Skeletal muscle satellite cell (primary cell): Measurements from ENCODE around the gene GAS2.

Source experiments
- H3K27me3 ChIP-seq: 2 replicates; pipeline ENCODE4 v1.7.0; 2013; ENCODE audit warnings: low read length; ENCODE audit not compliant: control insufficient read depth, insufficient read depth
- H3K36me3 ChIP-seq: 2 replicates; pipeline ENCODE4 v1.7.0; 2013; ENCODE audit warnings: mild to moderate bottlenecking, control low read depth, low read length; ENCODE audit not compliant: insufficient read depth
- H3K4me1 ChIP-seq: 2 replicates; pipeline ENCODE4 v1.7.0; 2013; ENCODE audit warnings: low read length; ENCODE audit not compliant: control insufficient read depth, insufficient read depth
- H3K4me2 ChIP-seq: 2 replicates; pipeline ENCODE4 v1.7.0; 2013; ENCODE audit warnings: mild to moderate bottlenecking, low read length
- H3K4me3 ChIP-seq: 2 replicates; pipeline ENCODE4 v1.7.0; 2013; ENCODE audit warnings: low read length
- H3K9ac ChIP-seq: 2 replicates; pipeline ENCODE4 v1.7.0; 2013; ENCODE audit warnings: mild to moderate bottlenecking, low read depth, low read length, moderate library complexity
- H3K9me3 ChIP-seq: replicated peaks from 2 replicates; pipeline ENCODE4 v1.7.0; 2013; ENCODE audit warnings: mild to moderate bottlenecking, control low read depth, low read length

GAS2 gene

GRCh38 chr11:22775248-22775647 lies 108.8 kb downstream of the GAS2 start:
- no peak overlapping the region for H3K4me3 ChIP-seq
- no peak overlapping the region for H3K9ac ChIP-seq
- H3K36me3 ChIP-seq, result no peaks in the 10 kb centered on the region
- H3K4me2 ChIP-seq, result no peak overlapping the region
- H3K9me3 ChIP-seq, result no peaks in the 10 kb centered on the region
- no peaks in the 10 kb centered on the region for H3K4me1 ChIP-seq
- H3K27me3 ChIP-seq, result peaks cover 4% of the 10 kb centered on the region

- no peaks in the 10 kb centered on the region for H3K9me3 ChIP-seq
- H3K36me3 ChIP-seq, result no peaks in the 10 kb centered on the region
- H3K9ac ChIP-seq, result no peak overlapping the region
- H3K4me3 ChIP-seq, result no peak overlapping the region
- H3K4me1 ChIP-seq, result no peaks in the 10 kb centered on the region
- no peak overlapping the region for H3K4me2 ChIP-seq
- H3K27me3 ChIP-seq, result peaks cover 4% of the 10 kb centered on the region
These were observed 112.2 kb downstream of the GAS2 start for GRCh38 chr11:22778642-22779041.

- H3K27me3 ChIP-seq, result peaks cover 4% of the 10 kb centered on the region
- H3K4me2 ChIP-seq, result no peak overlapping the region
- no peak overlapping the region for H3K9ac ChIP-seq
- no peaks in the 10 kb centered on the region for H3K9me3 ChIP-seq
- H3K4me3 ChIP-seq, result no peak overlapping the region
- H3K4me1 ChIP-seq, result no peaks in the 10 kb centered on the region
- no peaks in the 10 kb centered on the region for H3K36me3 ChIP-seq
These were observed 113.4 kb downstream of the GAS2 start for GRCh38 chr11:22779850-22780249.

- H3K9me3 ChIP-seq, result no peaks in the 10 kb centered on the region
- no peaks in the 10 kb centered on the region for H3K4me1 ChIP-seq
- H3K36me3 ChIP-seq, result no peaks in the 10 kb centered on the region
- no peak overlapping the region for H3K4me3 ChIP-seq
- no peak overlapping the region for H3K9ac ChIP-seq
- no peak overlapping the region for H3K4me2 ChIP-seq
- H3K27me3 ChIP-seq, result peaks cover 4% of the 10 kb centered on the region
These were observed 114.7 kb downstream of the GAS2 start for GRCh38 chr11:22780952-22781593.

DNA sequence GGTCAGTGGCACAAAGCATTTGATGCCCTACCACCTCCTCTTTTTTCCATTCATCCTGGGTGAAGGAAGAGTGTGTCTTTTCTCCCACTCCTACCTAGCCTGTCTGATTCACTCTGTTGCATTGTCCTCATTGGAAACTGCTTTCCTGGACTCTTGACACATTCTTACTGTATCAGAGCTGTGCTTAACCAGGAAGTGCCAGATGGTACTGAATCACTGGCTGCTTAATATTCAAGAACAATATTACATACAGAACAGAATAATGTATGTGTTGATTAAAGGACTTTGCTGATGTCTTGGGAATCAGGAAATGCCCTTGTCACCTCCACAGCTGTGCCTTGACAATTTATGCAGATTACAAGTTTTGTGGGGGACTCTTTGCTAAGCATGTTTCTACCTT lies 118.8 kb downstream of the GAS2 start:
- Histone ChIP-seq H3K4me1 (no peaks in the 10 kb centered on the region), H3K9me3 (no peaks in the 10 kb centered on the region), H3K27me3 (no peaks in the 10 kb centered on the region), H3K4me2 (no peak overlapping the region), H3K36me3 (no peaks in the 10 kb centered on the region), H3K9ac (no peak overlapping the region), H3K4me3 (no peak overlapping the region)

DNA sequence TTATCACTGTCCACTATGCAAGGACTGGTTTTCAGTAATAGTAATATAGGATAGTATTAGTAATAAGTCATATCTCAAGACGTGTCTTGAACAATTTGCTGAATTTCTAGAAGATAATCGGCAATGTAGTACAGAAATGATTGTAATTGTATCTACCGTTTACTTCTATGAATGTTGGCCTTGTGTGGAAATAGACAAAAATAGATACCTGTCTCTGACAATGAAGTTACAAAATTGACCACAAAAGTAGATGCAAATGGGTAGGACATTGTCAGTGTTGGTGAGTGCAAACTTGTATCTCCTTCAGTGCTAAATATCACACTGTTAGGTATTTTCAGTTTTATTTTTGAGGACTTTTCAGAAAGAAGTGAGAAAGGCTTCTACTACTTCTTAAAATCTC lies 120.1 kb downstream of the GAS2 start:
- Histone ChIP-seq H3K36me3 (no peaks in the 10 kb centered on the region), H3K9me3 (no peaks in the 10 kb centered on the region), H3K9ac (no peak overlapping the region), H3K27me3 (no peaks in the 10 kb centered on the region), H3K4me2 (no peak overlapping the region), H3K4me1 (no peaks in the 10 kb centered on the region), H3K4me3 (no peak overlapping the region)

DNA sequence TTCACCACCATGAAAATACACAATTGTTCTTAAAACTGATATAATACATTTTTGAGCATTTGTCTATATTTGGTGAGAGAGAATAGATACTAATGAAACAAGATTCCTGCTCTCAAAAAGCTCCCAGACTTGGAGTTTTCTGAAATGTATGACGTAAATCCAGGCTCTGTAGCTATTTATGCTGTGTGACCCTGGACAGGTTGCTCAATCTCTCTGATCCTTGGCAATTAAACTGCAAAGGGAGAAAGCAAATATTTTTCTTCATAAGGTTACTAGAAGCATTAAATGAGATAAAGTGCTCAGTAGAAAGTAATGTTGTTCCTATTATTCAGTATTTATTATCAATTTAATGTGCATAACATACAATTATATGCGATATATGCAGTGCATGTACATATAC lies 120.6 kb downstream of the GAS2 start:
- H3K27me3 ChIP-seq, result peaks cover 3% of the 10 kb centered on the region
- no peak overlapping the region for H3K4me2 ChIP-seq
- H3K9me3 ChIP-seq, result no peaks in the 10 kb centered on the region
- H3K4me1 ChIP-seq, result no peaks in the 10 kb centered on the region
- no peak overlapping the region for H3K4me3 ChIP-seq
- no peaks in the 10 kb centered on the region for H3K36me3 ChIP-seq
- H3K9ac ChIP-seq, result no peak overlapping the region

DNA sequence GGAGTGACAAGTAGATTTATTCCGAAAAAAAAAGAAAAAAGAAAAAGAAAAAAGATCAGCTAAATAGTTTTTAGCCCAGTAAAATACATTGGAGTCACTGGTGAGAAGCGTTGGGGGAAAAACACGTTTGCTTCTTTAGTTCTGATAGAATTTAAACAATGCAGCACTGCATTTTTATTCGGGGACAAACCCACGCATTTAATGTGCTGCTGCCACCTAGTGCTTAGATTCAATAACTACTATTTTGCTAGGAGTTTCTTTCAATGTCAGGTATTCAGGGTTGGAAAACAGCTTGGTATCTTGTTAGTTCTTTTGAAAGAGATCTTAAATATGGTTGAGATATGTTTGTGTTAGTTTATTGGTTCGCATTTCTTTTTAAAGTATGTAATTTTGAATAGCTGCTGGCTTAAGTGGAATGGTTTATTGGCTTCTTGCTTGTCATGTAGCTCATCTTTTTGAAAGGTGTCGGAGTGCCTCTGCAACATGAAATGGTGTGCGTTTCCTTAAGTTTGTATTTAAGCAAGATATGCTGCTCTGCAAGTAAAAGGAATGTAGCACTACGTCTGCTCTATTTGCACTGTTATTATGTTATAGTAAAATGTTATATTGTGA lies 121.2 kb downstream of the GAS2 start:
- Histone ChIP-seq H3K4me2 (no peak overlapping the region), H3K9ac (no peak overlapping the region), H3K4me3 (no peak overlapping the region), H3K9me3 (no peaks in the 10 kb centered on the region), H3K27me3 (peaks cover 3% of the 10 kb centered on the region), H3K4me1 (no peaks in the 10 kb centered on the region), H3K36me3 (no peaks in the 10 kb centered on the region)

DNA sequence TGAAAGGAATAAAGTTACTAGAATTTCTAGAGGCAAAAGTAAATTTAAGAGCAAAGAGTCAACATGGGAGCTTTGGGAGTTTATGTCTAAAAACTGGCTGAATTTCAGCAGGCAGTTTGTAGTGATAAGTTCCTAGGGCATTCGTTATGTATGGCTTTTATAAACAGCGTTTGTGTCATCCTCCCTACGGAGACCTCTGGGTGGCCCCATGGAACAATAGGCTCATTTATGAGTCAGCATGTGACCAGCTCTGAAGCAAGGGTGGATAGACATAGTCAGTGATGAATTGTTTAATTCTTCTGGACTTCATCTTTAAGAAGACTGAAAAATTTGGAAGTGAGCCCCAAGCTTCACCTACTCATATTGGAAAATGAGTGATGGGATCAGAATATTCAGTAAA lies 126.1 kb downstream of the GAS2 start:
- peaks cover 3% of the 10 kb centered on the region for H3K27me3 ChIP-seq
- H3K36me3 ChIP-seq, result no peaks in the 10 kb centered on the region
- H3K4me1 ChIP-seq, result no peaks in the 10 kb centered on the region
- no peak overlapping the region for H3K4me3 ChIP-seq
- no peak overlapping the region for H3K9ac ChIP-seq
- no peaks in the 10 kb centered on the region for H3K9me3 ChIP-seq
- H3K4me2 ChIP-seq, result no peak overlapping the region

DNA sequence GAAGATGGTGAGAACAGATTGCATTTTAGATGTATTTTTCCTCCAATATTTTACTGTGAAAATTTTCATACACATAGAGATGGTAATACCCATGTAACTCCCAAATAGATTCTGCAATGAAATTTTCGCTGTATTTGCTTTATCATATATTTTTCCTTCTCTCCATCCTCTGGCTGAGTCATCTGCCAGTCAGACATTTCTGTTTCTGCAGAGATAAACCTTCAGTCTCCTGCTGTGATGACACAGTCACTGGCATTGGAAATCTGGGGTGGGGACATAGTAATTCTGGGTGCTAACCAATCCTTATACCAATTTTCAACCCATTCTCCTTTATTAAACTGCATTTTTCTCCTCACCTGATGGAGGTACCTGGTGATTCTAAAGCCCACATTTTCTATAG lies 129.5 kb downstream of the GAS2 start:
- Histone ChIP-seq H3K9ac (no peak overlapping the region), H3K4me2 (no peak overlapping the region), H3K4me1 (no peaks in the 10 kb centered on the region), H3K27me3 (peaks cover 3% of the 10 kb centered on the region), H3K4me3 (no peak overlapping the region), H3K36me3 (no peaks in the 10 kb centered on the region), H3K9me3 (no peaks in the 10 kb centered on the region)

DNA sequence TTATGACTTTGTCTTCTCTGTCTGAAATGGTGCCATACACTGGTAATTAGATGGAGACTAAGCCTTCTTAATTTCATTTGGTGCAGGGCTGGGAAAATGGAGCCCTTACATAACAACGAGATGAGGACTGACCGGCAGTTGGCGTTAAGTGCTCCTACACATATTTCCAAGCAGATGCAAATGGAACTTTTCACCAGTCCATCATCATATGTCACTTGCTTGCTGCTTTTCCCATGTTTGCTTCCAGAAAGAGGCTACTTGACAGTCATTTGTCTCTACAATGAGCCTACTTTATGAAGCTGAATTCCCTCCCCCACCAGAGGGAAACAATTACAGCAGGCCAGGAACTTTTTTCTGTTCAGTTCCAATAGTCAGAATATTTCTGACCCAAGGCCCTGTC lies 130.6 kb downstream of the GAS2 start:
- H3K9ac ChIP-seq, result no peak overlapping the region
- no peaks in the 10 kb centered on the region for H3K4me1 ChIP-seq
- no peak overlapping the region for H3K4me2 ChIP-seq
- no peaks in the 10 kb centered on the region for H3K36me3 ChIP-seq
- H3K9me3 ChIP-seq, result no peaks in the 10 kb centered on the region
- H3K27me3 ChIP-seq, result no peaks in the 10 kb centered on the region
- no peak overlapping the region for H3K4me3 ChIP-seq

DNA sequence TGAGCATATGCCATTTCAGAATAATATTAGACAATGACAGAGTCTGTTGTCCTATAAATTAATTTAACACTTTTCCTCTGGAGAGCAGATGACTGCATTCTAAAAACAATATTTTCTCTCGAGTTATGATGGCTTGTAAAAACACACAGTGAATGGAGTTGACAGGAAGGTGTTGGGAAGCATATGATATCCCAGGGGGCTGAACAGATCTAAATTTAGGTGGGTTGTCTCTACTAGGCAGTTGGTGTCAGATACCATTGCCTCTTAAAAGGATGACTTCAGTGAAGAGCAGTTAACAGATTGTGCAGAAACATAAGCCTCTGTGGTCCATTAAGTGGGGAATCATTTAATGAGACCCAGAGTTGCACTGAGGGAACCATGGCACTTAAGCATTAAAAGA lies 132.5 kb downstream of the GAS2 start:
- Histone ChIP-seq H3K9ac (no peak overlapping the region), H3K27me3 (peaks cover 7% of the 10 kb centered on the region), H3K4me2 (no peak overlapping the region), H3K9me3 (no peaks in the 10 kb centered on the region), H3K36me3 (no peaks in the 10 kb centered on the region), H3K4me3 (no peak overlapping the region), H3K4me1 (no peaks in the 10 kb centered on the region)
